SJCRH30 (cell line): ENCODE results near the gene RNF175. TPM values are rescaled to one million over a fixed set of nuclear protein-coding genes. Genes with fewer than 3 reads are reported as not detected.

Experiments used
- DNase-seq, 2 experiments: peaks; one replicate each; pipeline ENCODE4 v3.0.0-alpha.2; 2015 to 2020
- H3K27ac ChIP-seq: fragments of 250-450 bp; sonication (Bioruptor Pico); 2 replicates; pipeline ENCODE4 v1.5.1; 2020; ENCODE audit warnings: mild to moderate bottlenecking, moderate library complexity
- H3K27me3 ChIP-seq: fragments of 250-450 bp; sonication (Bioruptor Pico); 2 replicates; pipeline ENCODE4 v1.5.1; 2020; ENCODE audit warnings: mild to moderate bottlenecking, moderate library complexity
- H3K36me3 ChIP-seq: fragments of 250-450 bp; sonication (Bioruptor Pico); 2 replicates; pipeline ENCODE4 v1.5.1; 2020; ENCODE audit warnings: mild to moderate bottlenecking, moderate library complexity
- H3K4me1 ChIP-seq: fragments of 250-450 bp; sonication (Bioruptor Pico); 2 replicates; pipeline ENCODE4 v1.5.1; 2020; ENCODE audit warnings: mild to moderate bottlenecking, moderate library complexity
- H3K4me3 ChIP-seq: fragments of 250-450 bp; sonication (Bioruptor Pico); 2 replicates; pipeline ENCODE4 v1.5.1; 2020; ENCODE audit warnings: mild to moderate bottlenecking, moderate library complexity
- H3K9me3 ChIP-seq: fragments of 250-450 bp; sonication (Bioruptor Pico); replicated peaks from 2 replicates; pipeline ENCODE4 v1.5.1; 2020; ENCODE audit warnings: mild to moderate bottlenecking, moderate library complexity
- total RNA-seq: library from RNA; depleted of rRNA; stranded (reverse); fragments of >200 nt; shearing (Covaris generic); gene quantifications from 2 replicates; pipeline ENCODE4 v1.2.3, GENCODE V29; 2014

The RNF175 gene
- total RNA-seq, 1 experiment from 2014 or later = not detected

DNA sequence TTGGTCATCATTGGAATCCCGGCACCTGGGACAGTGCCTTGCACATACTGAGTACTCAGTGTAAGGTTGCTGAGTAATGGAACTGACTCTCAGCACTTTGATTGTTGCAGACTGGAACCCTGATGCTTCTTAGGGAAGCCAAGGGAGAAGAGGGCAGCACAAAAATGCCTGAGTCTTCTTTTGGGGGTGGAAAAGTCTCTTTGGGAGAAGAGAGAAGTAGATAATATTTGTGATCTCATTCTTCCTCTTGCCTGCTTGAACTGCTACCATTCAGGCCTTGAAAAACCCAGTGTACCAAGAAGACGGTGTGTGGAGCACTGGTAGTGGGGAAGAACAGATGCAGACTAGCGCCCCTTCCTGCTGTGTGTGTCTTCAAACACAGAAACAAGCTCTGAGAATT is 16.8 kb upstream of the RNF175 start:
- Histone ChIP-seq H3K27ac (no peak overlapping the region), H3K4me3 (no peak overlapping the region), H3K4me1 (no peaks in the 10 kb centered on the region), H3K36me3 (no peaks in the 10 kb centered on the region), H3K9me3 (no peaks in the 10 kb centered on the region), H3K27me3 (no peaks in the 10 kb centered on the region)
- DNase-seq = no peak

DNA sequence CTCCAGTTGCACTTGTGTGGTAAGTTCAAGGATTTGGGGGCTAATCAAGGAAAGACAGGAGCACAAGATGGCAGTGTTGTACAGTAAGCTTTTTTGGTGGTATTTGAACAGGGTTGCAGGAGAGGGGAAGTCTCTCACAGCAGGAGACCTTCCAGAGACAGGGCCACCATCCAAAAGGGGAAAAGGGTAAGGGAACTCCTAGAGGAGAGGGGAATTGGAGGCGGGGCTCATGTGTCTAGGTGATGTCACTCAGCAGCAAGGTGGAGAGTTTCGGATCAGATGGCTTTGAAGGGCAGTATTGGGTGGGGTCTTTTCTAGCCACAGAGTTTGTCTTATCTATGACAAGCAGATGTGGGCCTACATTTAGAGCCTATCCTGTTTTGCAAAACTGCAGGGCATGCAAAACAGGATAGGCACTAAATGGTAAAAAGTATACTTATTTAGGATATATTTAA is 13.4 kb upstream of the RNF175 start:
- no peak for DNase-seq

DNA sequence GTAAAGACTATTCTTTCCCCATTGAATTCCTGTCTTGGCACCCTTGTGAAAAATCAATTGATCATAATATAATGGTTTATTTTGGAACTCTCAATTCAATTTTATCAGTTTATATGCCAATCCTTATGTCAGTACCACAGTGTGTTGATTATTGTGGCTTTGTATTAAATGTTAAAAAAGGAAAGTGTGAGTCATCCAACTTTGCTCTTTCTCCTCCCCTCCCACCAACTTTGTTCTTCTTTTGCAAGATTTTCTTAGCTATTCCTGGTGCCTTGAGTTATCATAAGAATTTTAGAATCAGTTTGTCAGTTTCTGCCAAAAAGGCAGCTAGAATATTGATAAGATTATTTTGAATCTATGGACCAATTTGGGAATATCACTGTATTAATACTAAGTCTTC is 11.2 kb upstream of the RNF175 start:
- Histone ChIP-seq H3K27ac (no peak overlapping the region), H3K27me3 (no peaks in the 10 kb centered on the region), H3K4me1 (no peaks in the 10 kb centered on the region), H3K4me3 (no peak overlapping the region), H3K9me3 (no peaks in the 10 kb centered on the region), H3K36me3 (no peaks in the 10 kb centered on the region)
- no peak for DNase-seq

More for the DNA sequence above, 13.4 kb upstream of the RNF175 start:
- Histone ChIP-seq H3K4me1 (no peaks in the 10 kb centered on the region), H3K4me3 (no peak overlapping the region), H3K27ac (no peak overlapping the region), H3K9me3 (no peaks in the 10 kb centered on the region), H3K36me3 (no peaks in the 10 kb centered on the region), H3K27me3 (no peaks in the 10 kb centered on the region)

DNA sequence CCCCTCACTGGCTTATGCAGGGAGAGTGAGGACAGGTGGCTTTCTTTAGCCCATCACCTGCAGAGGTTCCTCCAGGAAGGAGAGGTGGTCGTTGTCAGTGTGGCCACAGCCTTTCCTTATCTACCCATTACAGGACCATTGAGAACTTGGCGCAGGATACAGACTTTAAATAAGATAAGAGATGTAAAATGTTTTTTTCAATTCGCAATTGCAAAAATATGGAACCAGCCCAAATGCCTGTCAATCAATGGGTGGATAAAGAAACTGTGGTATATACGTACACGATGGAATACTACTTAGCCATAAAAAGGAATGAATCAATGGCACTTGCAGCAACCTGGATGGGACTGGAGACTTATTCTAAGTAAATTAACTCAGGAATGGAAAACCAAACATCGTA is 6.9 kb upstream of the RNF175 start:
- no peak overlapping the region for H3K27ac ChIP-seq
- no peaks in the 10 kb centered on the region for H3K36me3 ChIP-seq
- no peaks in the 10 kb centered on the region for H3K9me3 ChIP-seq
- no peaks in the 10 kb centered on the region for H3K27me3 ChIP-seq
- DNase-seq = no peak
- no peak overlapping the region for H3K4me3 ChIP-seq
- H3K4me1 ChIP-seq = no peaks in the 10 kb centered on the region

DNA sequence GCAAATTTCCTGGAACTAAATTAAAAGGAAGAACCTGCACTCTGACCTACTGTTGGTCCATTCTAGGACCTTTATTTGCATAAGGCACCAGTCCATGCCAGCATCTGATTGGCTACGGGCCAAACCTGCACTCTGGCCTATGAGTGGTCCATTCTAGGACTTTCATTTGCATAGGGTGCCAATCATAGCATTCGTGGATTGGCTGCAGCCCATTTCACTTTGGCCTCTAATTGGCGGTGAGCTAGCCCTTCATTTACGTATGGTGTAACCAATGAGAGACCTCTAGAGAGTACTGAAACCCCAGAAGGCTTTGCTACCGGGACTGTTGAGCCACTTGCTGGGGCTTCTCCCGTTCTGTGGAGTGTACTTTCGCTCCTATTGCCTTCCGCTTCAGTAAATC is 6.1 kb upstream of the RNF175 start:
- Histone ChIP-seq H3K4me1 (no peaks in the 10 kb centered on the region), H3K27ac (no peak overlapping the region), H3K27me3 (no peaks in the 10 kb centered on the region), H3K9me3 (no peaks in the 10 kb centered on the region), H3K36me3 (no peaks in the 10 kb centered on the region), H3K4me3 (no peak overlapping the region)
- peak in 1 of 2 experiments; percentile 13 for DNase-seq

DNA sequence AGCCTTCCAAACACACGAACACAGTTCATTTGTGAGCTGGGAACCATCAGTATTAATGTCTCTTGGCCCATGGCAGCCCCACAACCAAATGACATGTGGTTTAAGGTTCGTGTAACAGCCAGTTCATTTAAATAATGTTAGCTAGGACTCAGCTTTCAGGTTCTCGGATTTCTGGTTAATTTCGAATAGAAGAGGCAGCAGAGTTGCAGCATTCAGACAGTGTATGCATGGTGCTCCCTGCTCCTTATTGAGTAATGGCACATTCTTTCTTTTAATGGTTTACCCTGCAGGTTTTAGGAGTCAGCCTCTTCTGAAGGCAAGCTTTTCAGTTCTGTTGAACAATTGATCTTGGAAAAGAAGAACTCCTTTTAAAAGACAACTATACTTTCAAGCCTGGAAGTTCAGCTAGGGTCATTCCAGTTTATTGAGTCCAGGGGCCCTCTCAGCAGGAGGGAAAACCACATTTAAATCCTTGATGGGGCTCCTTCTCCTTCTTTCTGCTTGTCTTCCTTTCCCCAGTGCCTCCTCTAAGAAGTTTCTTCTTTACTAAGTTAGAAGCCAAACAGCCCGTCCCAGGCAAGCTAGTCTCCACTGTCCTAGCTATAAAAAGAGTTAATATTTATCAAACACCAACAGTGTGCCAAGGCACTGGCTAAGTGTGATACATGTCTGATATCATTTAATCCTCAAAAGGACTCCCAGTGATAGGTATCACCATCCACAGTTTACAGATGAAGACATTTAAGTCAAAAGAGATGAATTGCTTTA is 5.0 kb upstream of the RNF175 start:
- Histone ChIP-seq H3K4me1 (no peaks in the 10 kb centered on the region), H3K4me3 (no peak overlapping the region), H3K27ac (no peak overlapping the region), H3K36me3 (no peaks in the 10 kb centered on the region), H3K27me3 (no peaks in the 10 kb centered on the region), H3K9me3 (no peaks in the 10 kb centered on the region)
- no peak for DNase-seq

DNA sequence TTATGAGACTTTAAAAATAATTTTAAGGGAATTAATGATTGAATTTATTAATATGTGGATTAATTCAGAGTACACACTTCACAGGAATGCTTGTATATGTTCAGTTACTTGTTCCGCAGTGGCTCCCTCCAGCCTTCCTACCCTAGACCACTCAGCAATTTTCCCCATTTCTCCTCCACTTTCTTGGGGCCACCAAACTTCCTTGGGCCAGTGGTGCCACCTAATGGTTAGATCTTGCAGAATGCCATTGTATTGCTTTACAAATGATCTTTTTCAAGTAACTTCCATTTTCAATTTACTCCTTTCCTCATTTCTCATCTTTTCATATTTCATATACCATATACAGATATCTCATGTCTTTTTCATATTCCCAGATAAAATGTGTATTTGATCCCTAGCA is 3.6 kb upstream of the RNF175 start:
- Histone ChIP-seq H3K27ac (no peak overlapping the region), H3K4me3 (no peak overlapping the region), H3K4me1 (no peaks in the 10 kb centered on the region), H3K9me3 (no peaks in the 10 kb centered on the region), H3K27me3 (no peaks in the 10 kb centered on the region), H3K36me3 (no peaks in the 10 kb centered on the region)
- peak in 1 of 2 experiments; percentile 30 for DNase-seq

DNA sequence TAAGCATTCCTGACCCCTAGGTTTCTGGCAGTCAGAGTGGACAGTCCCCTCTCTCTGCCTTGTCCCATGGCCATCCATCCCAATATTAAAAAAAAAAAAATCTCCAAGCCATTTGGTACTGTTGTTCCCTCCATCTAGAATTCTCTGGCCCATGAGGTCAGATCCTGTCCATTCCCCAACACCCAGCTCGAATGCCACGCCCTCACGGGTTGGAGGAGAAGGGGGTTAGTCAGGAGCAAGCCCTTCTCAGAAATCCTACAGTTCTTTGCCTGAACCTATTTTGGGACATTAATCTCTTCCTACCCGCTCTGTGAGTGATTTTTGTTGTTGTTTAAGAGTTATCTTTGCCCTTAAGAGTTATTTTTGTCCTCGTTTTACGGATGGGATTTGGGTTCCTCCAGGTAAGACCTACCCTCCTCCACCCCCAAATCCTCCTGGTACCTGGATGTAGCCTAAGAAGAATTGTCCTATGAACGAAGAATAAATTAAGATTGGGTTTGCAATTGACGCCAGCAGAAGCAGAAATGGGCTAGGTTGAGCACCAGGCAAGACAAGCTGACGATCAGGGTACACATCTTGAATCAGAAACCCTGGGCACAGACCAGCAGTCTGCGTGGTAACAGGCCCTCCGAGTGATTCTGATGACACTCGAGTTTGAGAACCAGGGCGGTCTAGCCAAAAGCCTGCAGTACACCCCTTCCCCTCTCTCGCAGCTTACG is 977 bp downstream of the RNF175 start:
- Histone ChIP-seq H3K27ac (no peak overlapping the region), H3K36me3 (no peaks in the 10 kb centered on the region), H3K27me3 (no peaks in the 10 kb centered on the region), H3K4me1 (no peaks in the 10 kb centered on the region), H3K9me3 (no peaks in the 10 kb centered on the region), H3K4me3 (no peak overlapping the region)
- DNase-seq = no peak

DNA sequence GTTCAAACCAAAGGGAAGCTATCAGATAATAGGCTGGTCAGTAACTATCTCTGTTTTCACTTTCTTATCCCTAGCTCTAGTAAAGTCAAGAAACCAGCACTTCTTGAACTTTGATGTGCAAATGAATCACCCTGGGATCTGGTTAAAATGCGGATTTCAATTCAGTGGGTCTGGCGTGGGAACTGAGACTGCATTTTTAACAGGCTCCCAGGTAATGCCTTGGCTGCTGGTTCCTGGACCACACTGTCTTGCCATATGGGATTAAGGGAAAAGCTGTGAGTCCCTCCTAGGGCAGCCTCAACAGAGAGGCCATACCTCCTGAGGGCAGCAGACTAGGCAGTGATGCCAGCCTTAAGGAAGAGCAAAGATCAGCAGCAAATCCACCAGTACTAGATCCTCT is 1.7 kb downstream of the RNF175 start:
- DNase-seq = no peak
- no peaks in the 10 kb centered on the region for H3K36me3 ChIP-seq
- no peak overlapping the region for H3K4me3 ChIP-seq
- no peaks in the 10 kb centered on the region for H3K9me3 ChIP-seq
- H3K27ac ChIP-seq = no peak overlapping the region
- H3K27me3 ChIP-seq = no peaks in the 10 kb centered on the region
- no peaks in the 10 kb centered on the region for H3K4me1 ChIP-seq

DNA sequence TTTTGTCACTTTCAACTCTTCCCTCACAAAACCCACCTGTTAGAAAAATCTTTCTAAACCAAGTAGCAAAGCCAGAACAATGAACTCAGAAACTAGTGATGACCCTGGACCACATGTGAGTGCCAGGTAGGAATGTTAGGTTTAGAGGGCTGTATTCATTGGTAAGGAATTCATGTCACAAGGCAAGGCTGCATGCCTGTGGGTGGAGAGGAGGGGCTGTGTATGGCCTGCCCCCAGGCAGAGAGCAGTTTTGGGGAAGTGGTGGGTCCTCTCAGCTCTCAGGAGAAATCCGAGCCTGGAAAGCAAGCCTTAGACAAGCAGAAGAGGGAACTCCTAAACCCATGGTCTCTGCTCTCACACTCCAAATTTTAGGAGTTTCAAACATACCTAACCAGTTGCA is 2.4 kb downstream of the RNF175 start:
- Histone ChIP-seq H3K27ac (no peak overlapping the region), H3K4me1 (no peaks in the 10 kb centered on the region), H3K27me3 (no peaks in the 10 kb centered on the region), H3K4me3 (no peak overlapping the region), H3K36me3 (no peaks in the 10 kb centered on the region), H3K9me3 (no peaks in the 10 kb centered on the region)
- DNase-seq = no peak

DNA sequence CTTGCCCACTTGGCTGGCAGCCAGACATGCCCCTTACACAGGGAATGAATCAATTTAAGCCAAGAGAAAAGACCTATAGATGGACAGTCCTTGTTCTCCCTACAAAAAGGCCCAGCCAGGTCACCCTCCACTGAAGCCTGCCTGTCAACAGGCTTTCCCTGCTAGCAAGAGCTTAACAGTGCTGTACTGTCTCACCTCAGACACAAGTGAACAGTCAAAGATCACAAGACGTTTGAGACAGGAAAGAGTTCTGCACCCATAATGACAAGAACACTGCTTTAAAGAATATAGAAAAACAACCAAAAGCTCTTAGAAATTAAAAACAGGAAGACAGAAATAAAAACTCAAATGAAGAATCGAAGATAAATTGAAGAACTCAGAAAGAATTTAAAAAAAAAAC is 4.6 kb downstream of the RNF175 start:
- Histone ChIP-seq H3K4me1 (no peaks in the 10 kb centered on the region), H3K9me3 (no peaks in the 10 kb centered on the region), H3K27ac (no peak overlapping the region), H3K27me3 (no peaks in the 10 kb centered on the region), H3K4me3 (no peak overlapping the region), H3K36me3 (no peaks in the 10 kb centered on the region)
- no peak for DNase-seq

DNA sequence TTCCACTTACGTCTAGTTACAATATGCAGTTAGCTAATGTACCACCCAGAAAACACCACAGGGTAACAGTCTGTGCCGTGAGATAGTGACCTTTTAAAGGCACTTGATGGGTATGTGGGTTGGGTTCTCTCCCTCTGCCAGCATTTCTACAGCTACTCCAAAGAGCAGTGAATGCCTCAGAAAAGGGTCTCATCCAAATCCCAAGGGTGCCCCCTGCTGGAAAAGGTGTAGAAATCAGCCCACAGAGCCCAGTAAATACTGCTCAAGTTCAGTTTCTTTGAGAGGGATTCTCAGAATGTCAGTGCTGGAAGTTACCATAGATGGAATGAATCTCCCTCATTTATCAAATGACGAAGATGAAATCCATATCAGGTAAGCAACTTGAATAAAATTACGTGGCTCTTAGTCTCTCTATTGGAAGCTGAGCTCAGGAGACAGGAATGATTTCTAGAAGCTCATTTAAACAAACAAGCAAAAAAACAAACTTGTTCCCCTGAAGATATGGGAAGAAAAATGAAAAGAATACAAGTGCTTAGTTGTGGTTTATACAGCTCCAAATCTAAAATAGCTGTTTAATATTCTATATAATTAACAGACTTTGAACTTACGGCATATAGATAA is 9.5 kb downstream of the RNF175 start:
- H3K9me3 ChIP-seq = no peaks in the 10 kb centered on the region
- no peak overlapping the region for H3K4me3 ChIP-seq
- no peak overlapping the region for H3K27ac ChIP-seq
- DNase-seq = peak; percentile 66 to 84
- no peaks in the 10 kb centered on the region for H3K4me1 ChIP-seq
- no peaks in the 10 kb centered on the region for H3K36me3 ChIP-seq
- H3K27me3 ChIP-seq = no peaks in the 10 kb centered on the region

DNA sequence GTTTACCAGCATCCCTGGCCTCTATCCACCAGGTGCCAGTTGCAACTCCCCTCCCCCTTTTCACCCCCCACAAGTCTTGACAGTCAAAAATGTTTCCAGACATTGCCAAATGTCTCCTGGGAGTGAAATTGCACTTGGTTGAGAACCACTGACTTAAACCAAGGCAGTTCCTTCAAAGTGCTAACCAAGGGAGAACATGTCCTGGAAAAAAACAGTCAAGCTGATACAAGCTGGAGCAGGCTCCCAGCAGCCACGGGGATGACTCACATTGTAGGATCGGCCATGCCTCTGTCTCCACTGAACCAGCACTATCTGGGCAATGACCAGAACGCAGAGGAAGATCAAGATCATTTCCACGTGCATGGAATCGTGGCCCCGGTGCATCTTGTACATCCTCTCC is 11.4 kb downstream of the RNF175 start:
- no peaks in the 10 kb centered on the region for H3K4me1 ChIP-seq
- no peak overlapping the region for H3K27ac ChIP-seq
- DNase-seq = peak in 1 of 2 experiments; percentile 10

DNA sequence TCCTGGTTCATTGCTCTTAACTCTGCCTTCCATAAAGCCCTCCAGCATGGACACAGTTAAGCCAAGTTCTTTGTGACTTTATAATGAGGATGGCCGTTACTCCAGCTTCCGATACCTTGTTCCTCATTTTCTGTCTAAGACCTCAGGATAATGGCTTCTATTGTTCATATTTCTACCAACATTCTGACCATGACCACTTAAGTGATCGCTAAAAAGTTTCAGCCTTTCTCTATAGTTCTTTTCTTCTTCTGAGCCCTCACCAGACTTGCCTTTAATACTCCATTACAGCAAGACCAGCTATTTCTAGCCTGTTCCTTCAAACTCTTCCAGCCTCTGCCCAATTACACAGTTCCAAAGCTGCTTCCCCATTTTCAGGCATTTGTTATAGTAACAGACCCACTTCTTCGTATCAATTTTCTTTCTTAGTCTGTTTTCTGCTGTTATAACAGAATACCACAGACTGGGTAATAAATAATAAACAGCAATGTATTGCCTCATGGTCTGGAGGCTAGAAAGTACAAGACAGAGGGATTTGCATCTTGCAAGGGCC is 12.3 kb downstream of the RNF175 start:
- Histone ChIP-seq H3K4me1 (no peaks in the 10 kb centered on the region), H3K9me3 (no peaks in the 10 kb centered on the region), H3K4me3 (no peak overlapping the region), H3K27ac (no peak overlapping the region), H3K36me3 (no peaks in the 10 kb centered on the region), H3K27me3 (no peaks in the 10 kb centered on the region)
- no peak for DNase-seq

More for the DNA sequence above, 11.4 kb downstream of the RNF175 start:
- no peaks in the 10 kb centered on the region for H3K27me3 ChIP-seq
- H3K36me3 ChIP-seq = no peaks in the 10 kb centered on the region
- H3K9me3 ChIP-seq = no peaks in the 10 kb centered on the region
- H3K4me3 ChIP-seq = no peak overlapping the region

DNA sequence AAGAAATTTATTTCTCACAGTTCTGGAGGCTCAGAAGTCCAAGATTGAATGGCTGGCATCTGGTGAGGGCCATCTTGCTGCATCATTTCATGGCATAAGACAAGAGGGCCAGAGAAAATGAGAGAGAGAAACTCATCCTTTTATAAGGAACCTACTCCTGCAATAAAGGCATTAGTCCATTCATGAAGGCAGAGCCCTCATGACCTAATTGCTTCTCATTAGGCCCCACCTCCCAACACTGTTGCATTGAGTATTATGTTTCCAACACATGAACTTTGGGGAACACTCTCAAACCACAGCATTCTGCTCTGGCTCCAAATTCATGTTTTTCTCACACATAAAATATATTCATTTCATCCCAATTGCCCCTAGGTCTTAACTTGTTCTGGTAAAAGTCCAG is 14.2 kb downstream of the RNF175 start:
- H3K27ac ChIP-seq = no peak overlapping the region
- no peaks in the 10 kb centered on the region for H3K27me3 ChIP-seq
- DNase-seq = no peak
- no peaks in the 10 kb centered on the region; the same call in 1 of the 2 replicates for H3K9me3 ChIP-seq
- H3K4me1 ChIP-seq = no peaks in the 10 kb centered on the region
- no peak overlapping the region for H3K4me3 ChIP-seq
- no peaks in the 10 kb centered on the region for H3K36me3 ChIP-seq
